ENCODE data around the gene RPL38. TPM values are rescaled to one million over a fixed set of nuclear protein-coding genes. Genes with fewer than 3 reads are reported as not detected.

RPL38 gene
- total RNA-seq, 1 donor from 2014 or later: 919 TPM

DNA sequence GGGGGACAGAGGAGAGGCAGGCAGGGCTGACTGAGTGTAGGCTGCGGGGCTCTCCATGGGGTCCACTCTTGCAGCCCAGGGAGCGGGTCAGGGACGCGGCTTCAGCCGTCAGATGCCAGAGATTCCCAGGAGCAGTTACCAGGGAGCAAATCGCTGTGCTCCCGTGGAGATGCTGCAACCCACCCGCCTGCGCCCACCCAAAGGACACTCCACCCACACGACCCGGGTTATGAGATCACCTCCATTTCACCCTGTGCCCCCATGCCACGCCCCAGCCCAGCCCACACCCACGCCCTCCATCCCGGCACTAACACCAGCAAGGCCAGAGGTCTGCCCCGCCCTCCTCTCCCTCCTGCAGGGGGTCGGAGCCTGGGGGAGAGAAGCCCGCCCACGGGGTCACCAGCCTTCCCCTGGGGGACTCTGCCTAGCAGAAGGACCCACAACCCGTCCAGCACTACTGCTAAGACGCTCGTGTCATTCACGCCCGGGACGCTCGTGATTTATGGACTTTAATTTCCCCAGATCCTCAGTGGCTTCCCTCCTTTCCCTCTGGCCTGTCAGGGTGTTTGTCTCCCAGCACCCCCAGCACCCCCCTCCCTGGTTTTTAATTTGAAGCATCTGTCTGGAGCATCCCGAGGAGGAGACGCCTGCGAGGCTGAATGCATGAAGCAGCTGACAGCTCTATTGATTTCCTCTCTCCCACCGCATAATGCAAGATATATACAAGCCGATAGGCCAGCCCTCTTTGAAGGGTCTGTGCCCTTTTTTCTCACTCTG, 6.7 kb upstream of the RPL38 start:
- FAIRE-seq (no peak), DNase-seq (ENCODE audit: low read depth) (no peak)
- Histone ChIP-seq H3K79me2 (ENCODE audit: insufficient read depth, low read length) (no peaks in the 10 kb centered on the region), H3K4me2 (ENCODE audit: low read length) (no peak overlapping the region), H3K36me3 (ENCODE audit: insufficient read depth, low read length) (no peaks in the 10 kb centered on the region), H3K27me3 (ENCODE audit: insufficient read depth, low read length) (peaks cover 47% of the 10 kb centered on the region), H4K20me1 (ENCODE audit: insufficient read depth, low read length) (no peaks in the 10 kb centered on the region), H3K4me3 (ENCODE audit: insufficient read depth, low read depth, low read length) (no peak overlapping the region), H3K27ac (ENCODE audit: low read depth, low read length) (no peak overlapping the region), H3K9ac (ENCODE audit: low read length) (no peak overlapping the region), H2AFZ (ENCODE audit: low read depth, low read length) (no peak overlapping the region), H3K4me1 (ENCODE audit: insufficient read depth, low read length) (no peaks in the 10 kb centered on the region), H3K9me3 (ENCODE audit: insufficient read depth, low read depth, low read length) (no peaks in the 10 kb centered on the region)
- no peaks in the 10 kb centered on the region for H3K9me3 Mint-ChIP-seq (ENCODE audit: unreplicated experiment)
- peaks cover 64% of the 10 kb centered on the region for H3K27me3 Mint-ChIP-seq (ENCODE audit: low read depth, unreplicated experiment)
- no peak overlapping the region for H3K27ac Mint-ChIP-seq (ENCODE audit: unreplicated experiment)
- TF ChIP-seq, protein P1, sequence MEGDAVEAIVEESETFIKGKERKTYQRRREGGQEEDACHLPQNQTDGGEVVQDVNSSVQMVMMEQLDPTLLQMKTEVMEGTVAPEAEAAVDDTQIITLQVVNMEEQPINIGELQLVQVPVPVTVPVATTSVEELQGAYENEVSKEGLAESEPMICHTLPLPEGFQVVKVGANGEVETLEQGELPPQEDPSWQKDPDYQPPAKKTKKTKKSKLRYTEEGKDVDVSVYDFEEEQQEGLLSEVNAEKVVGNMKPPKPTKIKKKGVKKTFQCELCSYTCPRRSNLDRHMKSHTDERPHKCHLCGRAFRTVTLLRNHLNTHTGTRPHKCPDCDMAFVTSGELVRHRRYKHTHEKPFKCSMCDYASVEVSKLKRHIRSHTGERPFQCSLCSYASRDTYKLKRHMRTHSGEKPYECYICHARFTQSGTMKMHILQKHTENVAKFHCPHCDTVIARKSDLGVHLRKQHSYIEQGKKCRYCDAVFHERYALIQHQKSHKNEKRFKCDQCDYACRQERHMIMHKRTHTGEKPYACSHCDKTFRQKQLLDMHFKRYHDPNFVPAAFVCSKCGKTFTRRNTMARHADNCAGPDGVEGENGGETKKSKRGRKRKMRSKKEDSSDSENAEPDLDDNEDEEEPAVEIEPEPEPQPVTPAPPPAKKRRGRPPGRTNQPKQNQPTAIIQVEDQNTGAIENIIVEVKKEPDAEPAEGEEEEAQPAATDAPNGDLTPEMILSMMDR (IDR thresholded peaks at IDR 0.05; ENCODE audit: insufficient read depth, low read depth, low read length): no peak
- no peak for TF ChIP-seq EZH2 (IDR thresholded peaks at IDR 0.05; ENCODE audit: insufficient read depth, low read length)
- H3K4me3 Mint-ChIP-seq (ENCODE audit: unreplicated experiment): no peak overlapping the region
- no peaks in the 10 kb centered on the region for H3K36me3 Mint-ChIP-seq (ENCODE audit: low read depth, unreplicated experiment)
- H3K4me1 Mint-ChIP-seq (ENCODE audit: low read depth, unreplicated experiment): peaks cover 6% of the 10 kb centered on the region

DNA sequence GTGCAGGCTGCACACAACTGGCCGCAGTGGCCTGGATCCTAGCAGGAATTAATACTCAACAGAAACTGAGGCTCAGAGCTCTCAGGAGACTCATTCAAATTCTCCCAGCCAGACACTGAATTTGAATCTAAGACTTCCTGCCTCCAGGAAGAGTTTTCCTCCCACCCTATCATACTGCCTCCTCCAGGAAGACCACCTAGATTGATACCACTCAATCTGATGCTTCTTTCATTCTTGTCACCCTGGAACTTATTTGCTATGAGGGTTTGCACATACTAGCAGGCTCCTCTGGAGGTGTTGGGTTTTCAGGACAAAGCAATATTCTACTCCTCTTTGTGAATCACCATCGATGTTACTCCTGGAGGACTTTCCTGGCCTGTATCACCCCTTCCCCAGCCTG, 5.7 kb upstream of the RPL38 start:
- FAIRE-seq (no peak), DNase-seq (ENCODE audit: low read depth) (no peak)
- Histone ChIP-seq H4K20me1 (ENCODE audit: insufficient read depth, low read length) (no peaks in the 10 kb centered on the region), H3K9me3 (ENCODE audit: insufficient read depth, low read depth, low read length) (no peaks in the 10 kb centered on the region), H3K27me3 (ENCODE audit: insufficient read depth, low read length) (peaks cover 52% of the 10 kb centered on the region), H3K9ac (ENCODE audit: low read length) (no peak overlapping the region), H2AFZ (ENCODE audit: low read depth, low read length) (no peak overlapping the region), H3K4me2 (ENCODE audit: low read length) (no peak overlapping the region), H3K79me2 (ENCODE audit: insufficient read depth, low read length) (no peaks in the 10 kb centered on the region), H3K36me3 (ENCODE audit: insufficient read depth, low read length) (no peaks in the 10 kb centered on the region), H3K27ac (ENCODE audit: low read depth, low read length) (no peak overlapping the region), H3K4me3 (ENCODE audit: insufficient read depth, low read depth, low read length) (no peak overlapping the region), H3K4me1 (ENCODE audit: insufficient read depth, low read length) (no peaks in the 10 kb centered on the region)
- no peaks in the 10 kb centered on the region for H3K36me3 Mint-ChIP-seq (ENCODE audit: low read depth, unreplicated experiment)
- no peaks in the 10 kb centered on the region for H3K9me3 Mint-ChIP-seq (ENCODE audit: unreplicated experiment)
- no peak overlapping the region for H3K27ac Mint-ChIP-seq (ENCODE audit: unreplicated experiment)
- H3K4me1 Mint-ChIP-seq (ENCODE audit: low read depth, unreplicated experiment): peaks cover 6% of the 10 kb centered on the region
- H3K4me3 Mint-ChIP-seq (ENCODE audit: unreplicated experiment): no peak overlapping the region
- TF ChIP-seq, protein P1 (IDR thresholded peaks at IDR 0.05; ENCODE audit: insufficient read depth, low read depth, low read length): no peak
- H3K27me3 Mint-ChIP-seq (ENCODE audit: low read depth, unreplicated experiment): peaks cover 59% of the 10 kb centered on the region

DNA sequence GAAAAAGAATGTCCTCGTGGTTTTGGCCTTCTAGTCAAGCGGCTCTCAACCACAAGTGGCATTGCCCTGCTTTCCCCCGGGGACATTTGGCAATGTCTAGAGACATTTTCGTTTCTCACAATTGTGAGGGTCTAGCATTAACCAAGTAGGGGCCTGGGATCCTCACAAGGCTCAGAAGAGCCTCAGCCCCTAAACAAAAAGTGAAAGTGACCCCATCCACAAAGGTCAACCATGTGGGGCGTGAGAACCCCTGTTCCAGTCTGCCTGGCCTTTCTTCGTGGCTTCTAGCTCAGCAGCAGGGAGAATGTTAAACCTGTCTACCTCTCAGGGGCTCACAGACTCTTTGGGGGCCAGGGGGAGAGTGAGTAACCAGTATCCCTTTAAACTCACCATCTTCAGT, 4.8 kb upstream of the RPL38 start:
- Mint-ChIP-seq H3K27me3 (ENCODE audit: low read depth, unreplicated experiment) (peaks cover 50% of the 10 kb centered on the region), H3K9me3 (ENCODE audit: unreplicated experiment) (no peaks in the 10 kb centered on the region)

More for the DNA sequence above, 4.8 kb upstream of the RPL38 start:
- Histone ChIP-seq H3K9me3 (ENCODE audit: insufficient read depth, low read depth, low read length) (no peaks in the 10 kb centered on the region), H2AFZ (ENCODE audit: low read depth, low read length) (no peak overlapping the region), H3K36me3 (ENCODE audit: insufficient read depth, low read length) (no peaks in the 10 kb centered on the region), H3K4me1 (ENCODE audit: insufficient read depth, low read length) (no peaks in the 10 kb centered on the region), H3K4me2 (ENCODE audit: low read length) (no peak overlapping the region), H3K9ac (ENCODE audit: low read length) (no peak overlapping the region), H3K27ac (ENCODE audit: low read depth, low read length) (no peak overlapping the region), H3K4me3 (ENCODE audit: insufficient read depth, low read depth, low read length) (no peak overlapping the region), H3K79me2 (ENCODE audit: insufficient read depth, low read length) (peaks cover 3% of the 10 kb centered on the region), H4K20me1 (ENCODE audit: insufficient read depth, low read length) (peaks cover 2% of the 10 kb centered on the region), H3K27me3 (ENCODE audit: insufficient read depth, low read length) (peaks cover 49% of the 10 kb centered on the region)
- Mint-ChIP-seq H3K36me3 (ENCODE audit: low read depth, unreplicated experiment) (peaks cover 3% of the 10 kb centered on the region), H3K4me3 (ENCODE audit: unreplicated experiment) (no peak overlapping the region), H3K4me1 (ENCODE audit: low read depth, unreplicated experiment) (peaks cover 3% of the 10 kb centered on the region), H3K27ac (ENCODE audit: unreplicated experiment) (no peak overlapping the region)
- TF ChIP-seq, protein P1 (IDR thresholded peaks at IDR 0.05; ENCODE audit: insufficient read depth, low read depth, low read length): no peak
- TF ChIP-seq EZH2 (IDR thresholded peaks at IDR 0.05; ENCODE audit: insufficient read depth, low read length): no peak
- FAIRE-seq (no peak), DNase-seq (ENCODE audit: low read depth) (no peak)
